GM12892 (cell line): ENCODE results near the gene TNPO3.

Source experiments
- POLR2A ChIP-seq: IDR thresholded peaks from 2 replicates; pipeline ENCODE4 v1.6.1; 2011; ENCODE audit warnings: low read depth, low read length, control low read depth
- POLR2AphosphoS5 ChIP-seq: IDR thresholded peaks from 2 replicates; pipeline ENCODE4 v1.6.1; 2011; ENCODE audit warnings: low read depth, low read length, control low read depth
- TAF1 ChIP-seq: IDR thresholded peaks from 2 replicates; pipeline ENCODE4 v1.6.1; 2011; ENCODE audit warnings: low read depth, mild to moderate bottlenecking, control low read depth, low read length, borderline replicate concordance

GRCh38 chr7:129098409-129099084 is 43.6 kb upstream of the TNPO3 start:
- TF ChIP-seq POLR2AphosphoS5 (no peak), TAF1 (no peak), POLR2A (no peak)
